Astrocyte of the cerebellum (primary cell): ENCODE data around the gene TAF8.

Experiments
- DNase-seq: peaks from one replicate; pipeline ENCODE4 v3.0.0-alpha.2; 2011; ENCODE audit warnings: low read depth
- H3K4me3 ChIP-seq: 2 replicates; pipeline ENCODE4 v1.5.1; 2011; ENCODE audit warnings: mild to moderate bottlenecking, low read depth, low read length, moderate library complexity
- in situ Hi-C: cut with HindIII; loops from 2 replicates; pipeline ENCODE4 v1.10.0; 2017; ENCODE audit warnings: low sequenced_read_pairs
- TF ChIP-seq, protein P1 (sequence below): IDR thresholded peaks from 2 replicates; pipeline ENCODE4 v1.5.1; 2012; ENCODE audit warnings: low read length, low read depth, moderate library complexity, mild to moderate bottlenecking; ENCODE audit errors: missing control alignments

The TAF8 gene

DNA sequence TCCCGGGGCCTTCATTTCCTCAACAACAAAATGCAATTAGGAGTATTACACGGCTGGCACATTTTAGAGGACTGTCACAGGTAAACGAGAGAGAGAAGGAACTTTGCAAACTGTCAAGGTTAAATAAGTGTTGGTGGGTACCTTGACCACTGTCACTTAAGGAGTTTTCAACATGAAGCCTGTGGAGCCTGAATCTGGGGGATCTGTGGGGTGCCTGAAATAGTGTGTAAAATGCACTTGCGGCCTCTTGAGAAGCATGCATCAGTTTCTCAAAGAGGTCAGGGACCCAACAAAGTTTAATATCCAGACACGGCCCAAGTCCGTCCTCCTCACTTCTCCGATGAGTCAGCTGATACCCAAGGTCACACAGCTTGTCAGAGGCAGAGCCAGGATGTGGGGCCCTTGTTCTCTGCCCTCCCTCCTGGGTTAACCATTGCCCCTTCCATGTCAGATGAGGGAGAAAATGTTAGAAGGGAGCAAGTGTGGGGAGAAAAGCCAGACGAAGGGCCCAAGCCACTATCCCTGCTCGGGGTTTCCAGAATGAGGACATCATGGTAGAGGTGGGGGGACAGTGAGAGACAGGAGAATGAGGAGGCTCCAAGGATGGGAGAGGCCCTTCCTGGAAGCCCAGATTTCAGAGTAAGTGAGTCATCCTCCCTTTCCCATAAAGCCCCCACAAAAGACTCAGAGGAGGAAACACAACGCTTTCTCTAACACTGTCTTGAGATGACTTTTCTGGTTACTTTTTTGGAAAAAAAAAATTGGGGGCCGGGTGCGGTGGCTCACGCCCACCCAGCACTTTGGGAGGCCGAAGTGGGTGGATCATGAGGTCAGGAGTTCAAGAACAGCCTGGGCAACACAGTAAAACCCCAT lies 49.9 kb downstream of the TAF8 start:
- in situ Hi-C loops = loop anchor here (5.0 kb wide), 1 partner anchor 72 kb away; the partner anchor contains the start of gene GUCA1A
- TF ChIP-seq, protein P1, sequence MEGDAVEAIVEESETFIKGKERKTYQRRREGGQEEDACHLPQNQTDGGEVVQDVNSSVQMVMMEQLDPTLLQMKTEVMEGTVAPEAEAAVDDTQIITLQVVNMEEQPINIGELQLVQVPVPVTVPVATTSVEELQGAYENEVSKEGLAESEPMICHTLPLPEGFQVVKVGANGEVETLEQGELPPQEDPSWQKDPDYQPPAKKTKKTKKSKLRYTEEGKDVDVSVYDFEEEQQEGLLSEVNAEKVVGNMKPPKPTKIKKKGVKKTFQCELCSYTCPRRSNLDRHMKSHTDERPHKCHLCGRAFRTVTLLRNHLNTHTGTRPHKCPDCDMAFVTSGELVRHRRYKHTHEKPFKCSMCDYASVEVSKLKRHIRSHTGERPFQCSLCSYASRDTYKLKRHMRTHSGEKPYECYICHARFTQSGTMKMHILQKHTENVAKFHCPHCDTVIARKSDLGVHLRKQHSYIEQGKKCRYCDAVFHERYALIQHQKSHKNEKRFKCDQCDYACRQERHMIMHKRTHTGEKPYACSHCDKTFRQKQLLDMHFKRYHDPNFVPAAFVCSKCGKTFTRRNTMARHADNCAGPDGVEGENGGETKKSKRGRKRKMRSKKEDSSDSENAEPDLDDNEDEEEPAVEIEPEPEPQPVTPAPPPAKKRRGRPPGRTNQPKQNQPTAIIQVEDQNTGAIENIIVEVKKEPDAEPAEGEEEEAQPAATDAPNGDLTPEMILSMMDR = no peak
- H3K4me3 ChIP-seq = no peak overlapping the region
- DNase-seq = no peak

DNA sequence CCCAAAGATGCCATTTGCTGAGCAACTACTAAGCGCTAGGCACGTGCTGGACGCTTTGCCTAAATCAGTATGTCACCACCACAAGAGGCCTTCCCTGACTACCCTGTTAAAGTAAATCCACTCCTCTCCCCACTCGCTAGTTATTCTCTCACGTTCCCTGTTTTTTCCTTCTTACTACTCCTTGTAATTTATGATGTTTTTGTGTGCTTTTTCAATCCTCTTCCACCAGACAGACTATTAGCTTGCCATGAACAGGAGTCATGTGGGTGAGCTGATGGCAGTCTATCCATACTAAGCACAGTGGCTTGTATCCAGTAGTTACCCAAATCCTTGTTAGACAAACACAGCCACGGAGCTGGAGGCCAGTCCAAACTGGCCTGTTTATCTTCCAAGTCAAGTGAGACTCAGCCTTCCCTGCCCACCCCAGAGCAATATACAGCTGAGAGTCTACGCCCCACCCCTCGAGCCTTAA lies 50.9 kb downstream of the TAF8 start:
- DNase-seq = no peak
- in situ Hi-C loops = loop anchor here (5.0 kb wide), 1 partner anchor 71 kb away; the partner anchor contains the start of gene GUCA1A
- no peak overlapping the region for H3K4me3 ChIP-seq
- TF ChIP-seq, protein P1 = no peak

DNA sequence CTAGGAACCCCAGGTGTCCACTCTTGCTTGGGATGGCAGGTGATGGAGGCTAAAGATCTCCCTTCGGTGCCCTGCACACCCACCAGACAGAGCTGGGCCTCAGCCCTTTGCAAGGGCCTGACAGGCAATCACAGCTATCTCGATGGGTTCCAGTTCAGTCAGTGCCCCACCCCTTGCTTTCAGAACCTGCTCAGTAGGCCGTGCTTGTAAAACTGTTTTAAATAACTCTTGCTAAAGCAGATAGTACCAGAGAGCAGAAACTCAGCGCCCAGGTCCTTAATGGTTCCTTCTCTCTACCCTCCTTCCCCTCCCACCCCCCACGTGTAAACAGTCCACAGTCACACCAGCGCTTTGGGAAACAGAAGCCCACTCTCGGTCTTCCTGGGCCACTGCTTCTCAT lies 52.9 kb downstream of the TAF8 start:
- no peak overlapping the region for H3K4me3 ChIP-seq
- DNase-seq = no peak
- in situ Hi-C loops = loop anchor here (5.0 kb wide), 1 partner anchor 69 kb away; the partner anchor contains the start of gene GUCA1A
- TF ChIP-seq, protein P1 = no peak

DNA sequence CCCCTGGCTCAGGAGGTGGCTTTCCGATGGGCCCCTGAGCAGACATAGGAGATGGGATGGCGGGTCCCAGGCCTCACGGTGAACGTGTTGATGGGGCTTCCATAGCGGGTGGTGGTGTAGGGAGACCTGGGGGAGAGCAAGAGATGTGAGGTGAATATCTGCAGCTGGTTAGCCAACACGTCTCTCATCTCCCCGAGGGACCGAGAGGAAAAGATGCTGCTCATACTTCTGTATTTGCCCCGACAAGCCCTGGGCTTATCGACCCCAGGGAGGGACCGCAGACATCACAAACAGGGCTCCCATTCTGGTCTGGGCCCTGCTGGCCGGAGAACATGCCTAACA lies 53.4 kb downstream of the TAF8 start:
- DNase-seq = no peak
- TF ChIP-seq, protein P1 = no peak
- in situ Hi-C loops = loop anchor here (5.0 kb wide), 1 partner anchor 69 kb away; the partner anchor contains the start of gene GUCA1A
- no peak overlapping the region for H3K4me3 ChIP-seq

DNA sequence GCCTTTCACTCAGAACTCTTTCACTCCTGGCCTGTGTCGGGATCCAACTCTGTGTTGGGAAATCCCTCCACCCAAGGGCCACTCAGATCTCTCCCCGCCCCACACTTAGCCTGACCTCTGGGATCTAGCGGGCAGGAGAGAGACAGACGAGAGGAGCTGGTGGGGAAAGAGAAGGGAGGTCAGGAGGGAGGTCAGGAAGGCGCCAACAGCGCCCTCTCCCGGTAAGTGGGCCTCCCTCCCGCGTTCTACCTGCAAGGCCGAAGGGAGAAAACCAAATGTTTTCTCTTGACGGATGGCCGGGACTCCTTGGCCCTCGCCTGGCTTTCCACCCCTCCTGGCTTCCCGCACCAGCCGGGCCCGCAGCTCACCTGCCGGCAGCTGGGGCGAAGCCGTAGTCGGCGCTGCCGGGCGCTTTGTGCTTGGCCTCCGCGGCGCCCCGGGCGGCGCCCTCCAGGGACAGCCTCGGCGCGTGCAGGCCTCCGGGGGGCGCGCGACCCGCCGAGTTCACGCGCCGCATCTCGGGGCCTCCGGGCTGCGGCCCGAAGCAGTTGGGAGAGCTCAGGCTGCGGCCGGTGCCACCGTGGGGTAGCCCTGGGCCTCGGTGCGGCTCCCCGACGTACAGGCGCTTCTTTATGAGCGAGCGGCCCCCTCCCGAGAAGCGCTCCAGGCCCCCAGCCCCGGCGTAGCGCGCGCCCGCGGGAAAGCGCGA lies 53.9 kb downstream of the TAF8 start:
- no peak for DNase-seq
- in situ Hi-C loops = loop anchor here (5.0 kb wide), 1 partner anchor 68 kb away; the partner anchor contains the start of gene GUCA1A
- H3K4me3 ChIP-seq = peak overlapping the region; percentile 3
- TF ChIP-seq, protein P1 = peak; percentile 62

DNA sequence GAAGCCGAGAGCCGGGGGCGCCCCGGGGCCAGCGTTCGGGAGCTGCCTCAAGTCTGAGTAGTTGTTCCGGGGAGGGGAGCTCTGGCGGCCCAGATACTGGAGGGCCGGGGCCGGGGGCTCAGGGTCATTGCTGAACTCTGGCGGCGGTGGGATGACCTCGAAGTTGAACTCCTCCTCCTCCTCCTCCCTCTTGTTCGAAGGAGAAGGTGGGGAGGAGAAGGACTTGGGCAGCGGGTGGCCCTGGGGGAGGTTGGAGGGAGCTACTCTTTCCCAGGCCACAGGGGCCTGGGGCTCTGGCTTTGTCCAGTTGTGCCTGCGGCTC lies 54.4 kb downstream of the TAF8 start:
- TF ChIP-seq, protein P1 = no peak
- in situ Hi-C loops = loop anchor here (5.0 kb wide), 1 partner anchor 68 kb away; the partner anchor contains the start of gene GUCA1A
- no peak overlapping the region for H3K4me3 ChIP-seq
- DNase-seq = no peak
